Peyer's patch (tissue), 4 donors: ENCODE results near the gene RUNX3. TPM values are rescaled to one million over a fixed set of nuclear protein-coding genes. Genes with fewer than 3 reads are reported as not detected.

Source experiments
- DNase-seq, 3 donors: peaks; one replicate each; pipeline ENCODE4 v3.0.0-alpha.2; 2017 to 2019
- H3K27ac ChIP-seq, 4 donors: fragments of 200-600 bp; sonication (generic); one replicate each; pipeline ENCODE4 v1.5.1; 2016 to 2019
- H3K27me3 ChIP-seq, 2 donors: fragments of 200-600 bp; sonication (generic); one replicate each; pipeline ENCODE4 v1.5.1; 2019
- H3K36me3 ChIP-seq, 3 donors: fragments of 200-600 bp; sonication (generic); one replicate each; pipeline ENCODE4 v1.5.1; 2016 to 2019
- H3K4me1 ChIP-seq, 4 donors: fragments of 200-600 bp; sonication (generic); one replicate each; pipeline ENCODE4 v1.5.1; 2016 to 2019
- H3K4me3 ChIP-seq, 4 donors: fragments of 200-600 bp; sonication (generic); 1 replicate in 3 of 4; 2 replicates in 1 of 4; pipeline ENCODE4 v1.5.1; 2016 to 2019; ENCODE audit warnings: mild to moderate bottlenecking in 1 of 4
- H3K9me3 ChIP-seq, 4 donors: fragments of 200-600 bp; sonication (generic); one replicate each; pipeline ENCODE4 v1.5.1; 2016 to 2019; ENCODE audit warnings: mild to moderate bottlenecking in 1 of 4
- CTCF ChIP-seq, 6 experiments: fragments of 450-650 bp in 4 of 6; fragments of 200-600 bp in 2 of 6; sonication (generic) in 1 of 6; IDR thresholded peaks; one replicate each; pipeline ENCODE4 v1.5.1; 2017 to 2019; ENCODE audit warnings: antibody characterized with exemption in 6 of 6, mild to moderate bottlenecking in 3 of 6, moderate library complexity in 1 of 6
- POLR2A ChIP-seq, 2 donors: fragments of 450-650 bp; IDR thresholded peaks; one replicate each; pipeline ENCODE4 v1.5.1; 2017; ENCODE audit warnings: antibody characterized with exemption in 2 of 2, mild to moderate bottlenecking in 2 of 2, moderate library complexity in 2 of 2
- total RNA-seq, 4 donors: library from RNA; depleted of rRNA; stranded (reverse); fragments of >200 nt; gene quantifications; one replicate each; pipeline ENCODE4 v1.1.0, GENCODE V29; 2016

RUNX3 gene
- total RNA-seq, 4 donors from 2014 or later: 2.1 to 9.9 (median 6.0) TPM

GRCh38 chr1:24905979-24906720 lies 23.9 kb downstream of the RUNX3 start:
- Histone ChIP-seq H3K4me1 (peaks cover 0 to 13% (median 3%) of the 10 kb centered on the region in 4 donors), H3K9me3 (no peaks in the 10 kb centered on the region), H3K4me3 (no peak overlapping the region), H3K27me3 (no peaks in the 10 kb centered on the region), H3K36me3 (peaks cover 0 to 8% (median 0%) of the 10 kb centered on the region in 3 donors), H3K27ac (no peak overlapping the region)
- peak; percentile 15 to 37 (median 27) for DNase-seq
- no peak for TF ChIP-seq POLR2A (IDR thresholded peaks at IDR 0.05)
- no peak for TF ChIP-seq CTCF (IDR thresholded peaks at IDR 0.05)

GRCh38 chr1:24905355-24905978 lies 24.6 kb downstream of the RUNX3 start:
- no peaks in the 10 kb centered on the region for H3K9me3 ChIP-seq
- TF ChIP-seq CTCF (IDR thresholded peaks at IDR 0.05): no peak
- TF ChIP-seq POLR2A (IDR thresholded peaks at IDR 0.05): no peak
- peaks cover 0 to 8% (median 0%) of the 10 kb centered on the region in 3 donors for H3K36me3 ChIP-seq
- H3K4me1 ChIP-seq: peaks cover 0 to 9% (median under 1%) of the 10 kb centered on the region in 4 donors
- H3K4me3 ChIP-seq: no peak overlapping the region
- DNase-seq: peak; percentile 13 to 43 (median 33)
- no peak overlapping the region for H3K27ac ChIP-seq
- no peaks in the 10 kb centered on the region for H3K27me3 ChIP-seq

GRCh38 chr1:24904731-24905354 lies 25.2 kb downstream of the RUNX3 start:
- Histone ChIP-seq H3K4me3 (no peak overlapping the region), H3K27me3 (no peaks in the 10 kb centered on the region), H3K27ac (no peak overlapping the region), H3K36me3 (peaks cover 0 to 8% (median 0%) of the 10 kb centered on the region in 3 donors), H3K9me3 (no peaks in the 10 kb centered on the region), H3K4me1 (peaks cover 0 to 7% (median 0%) of the 10 kb centered on the region in 4 donors)
- peak in 1 of 3 donors; percentile 32 for DNase-seq
- TF ChIP-seq CTCF (IDR thresholded peaks at IDR 0.05): no peak
- no peak for TF ChIP-seq POLR2A (IDR thresholded peaks at IDR 0.05)

- DNase-seq: peak in 2 of 3 donors; percentile 33 to 43
- no peak overlapping the region for H3K4me3 ChIP-seq
- no peaks in the 10 kb centered on the region for H3K9me3 ChIP-seq
- no peak for TF ChIP-seq POLR2A (IDR thresholded peaks at IDR 0.05)
- TF ChIP-seq CTCF (IDR thresholded peaks at IDR 0.05): no peak
- no peaks in the 10 kb centered on the region for H3K27me3 ChIP-seq
- H3K36me3 ChIP-seq: peaks cover 0 to 8% (median 0%) of the 10 kb centered on the region in 3 donors
- peaks cover 0 to 4% (median 0%) of the 10 kb centered on the region in 4 donors for H3K4me1 ChIP-seq
- no peak overlapping the region for H3K27ac ChIP-seq
Measured at GRCh38 chr1:24903955-24904730, 25.9 kb downstream of the RUNX3 start.

- peak in 1 of 3 donors; percentile 38 for DNase-seq
- Histone ChIP-seq H3K4me1 (no peaks in the 10 kb centered on the region), H3K27me3 (no peaks in the 10 kb centered on the region), H3K27ac (no peak overlapping the region), H3K4me3 (no peak overlapping the region), H3K9me3 (no peaks in the 10 kb centered on the region), H3K36me3 (peaks cover 0 to 8% (median 0%) of the 10 kb centered on the region in 3 donors)
- TF ChIP-seq CTCF (IDR thresholded peaks at IDR 0.05) (no peak), POLR2A (IDR thresholded peaks at IDR 0.05) (no peak)
Measured at GRCh38 chr1:24903560-24903954, 26.5 kb downstream of the RUNX3 start.
